HCT116 (cell line): ENCODE data around the gene MUC6. TPM values are rescaled to one million over a fixed set of nuclear protein-coding genes. Genes with fewer than 3 reads are reported as not detected.

Experiments
- ATAC-seq: fragments of 200-7000 bp; cut with Tn5 transposase; 2 replicates; pipeline ENCODE4 v1.9.1; 2020; ENCODE audit warnings: mild to moderate bottlenecking, moderate library complexity
- BruUV-seq: library from RNA; stranded (reverse); fragments of 400-500 nt; replicated peaks from 2 replicates; lab custom pipeline; 2021; lab: Mats Ljungman, UMichigan
- CTCF ChIA-PET: fragments of 300-600 bp; sonication (Branson Sonifier 250); formaldehyde crosslinking; loops from one replicate; lab custom pipeline; 2021; ENCODE audit warnings: antibody characterized with exemption; lab: Charles Lee
- POLR2A ChIA-PET: fragments of 300-600, 350-600 bp; sonication (Branson Sonifier 250); formaldehyde crosslinking; loops from one replicate; lab custom pipeline; 2021; ENCODE audit warnings: antibody characterized with exemption; lab: Charles Lee
- RAD21 ChIA-PET, 2 experiments: fragments of 300-600 bp; sonication (Branson Sonifier 250); formaldehyde crosslinking; loops; one replicate each; lab custom pipeline; 2023; ENCODE audit warnings: low total read pairs in 2 of 2; ENCODE audit not compliant: uncharacterized antibody in 2 of 2, unreplicated experiment in 2 of 2, low non-redundant PET in 1 of 2; lab: Charles Lee
- DNase-seq: peaks from one replicate; pipeline ENCODE4 v3.0.0-alpha.2; 2010; ENCODE audit warnings: low read depth, low spot score
- H2AFZ ChIP-seq: fragments of 200-600 bp; shearing (Covaris generic), sonication (generic); 2 replicates; pipeline ENCODE4 v1.6.1; 2017; ENCODE audit warnings: low read depth, mixed run types, mixed read lengths, antibody characterized with exemption, low read length; ENCODE audit not compliant: poor library complexity, severe bottlenecking
- H3K27ac ChIP-seq: 2 replicates; pipeline ENCODE4 v1.5.1; 2012; ENCODE audit warnings: low read depth, low read length
- H3K27me3 ChIP-seq: fragments of 200-600 bp; sonication (generic); 2 replicates; pipeline ENCODE4 v1.6.1; 2016; ENCODE audit warnings: mixed run types, low read length, mixed read lengths; ENCODE audit not compliant: insufficient read depth
- H3K36me3 ChIP-seq, 2 experiments: fragments of 200-500 bp in 1 of 2; fragments of 200-600 bp in 1 of 2; sonication (Bioruptor generic) in 1 of 2; sonication (generic) in 1 of 2; 2 replicates each; pipeline versions ENCODE4 v1.5.1 to v1.6.1; 2014 to 2016; ENCODE audit warnings: low read length in 2 of 2, inconsistent platforms in 1 of 2, mixed read lengths in 1 of 2, mixed run types in 1 of 2; ENCODE audit not compliant: insufficient read depth in 2 of 2, control insufficient read depth in 1 of 2
- H3K4me1 ChIP-seq, 2 experiments: fragments of 200-600 bp in 1 of 2; sonication (generic) in 1 of 2; 2 replicates each; pipeline versions ENCODE4 v1.5.1 to v1.6.1; 2012 to 2017; ENCODE audit warnings: low read length in 2 of 2, inconsistent platforms in 1 of 2, mild to moderate bottlenecking in 1 of 2, mixed read lengths in 1 of 2, mixed run types in 1 of 2, moderate library complexity in 1 of 2; ENCODE audit not compliant: insufficient read depth in 2 of 2, control insufficient read depth in 1 of 2
- H3K4me2 ChIP-seq: fragments of 200-600 bp; sonication (generic); 2 replicates; pipeline ENCODE4 v1.6.1; 2017; ENCODE audit warnings: mixed run types, low read length, mixed read lengths
- H3K4me3 ChIP-seq, 2 experiments: fragments of 200-600 bp in 1 of 2; sonication (generic) in 1 of 2; replicated peaks in 1 of 2; 2 replicates each; pipeline ENCODE4 v1.5.1; 2011 to 2016; ENCODE audit warnings: low read length in 2 of 2, control low read depth in 1 of 2, low read depth in 1 of 2, mild to moderate bottlenecking in 1 of 2, mixed read lengths in 1 of 2, mixed run types in 1 of 2
- H3K79me2 ChIP-seq: fragments of 200-600 bp; sonication (generic); 2 replicates; pipeline ENCODE4 v1.6.1; 2017; ENCODE audit warnings: mild to moderate bottlenecking, mixed run types, low read length, moderate library complexity, mixed read lengths; ENCODE audit not compliant: insufficient read depth
- H3K9ac ChIP-seq: fragments of 200-600 bp; sonication (generic); 2 replicates; pipeline ENCODE4 v1.6.1; 2016; ENCODE audit warnings: low read length, mixed read lengths
- H3K9me2 ChIP-seq: fragments of 200-600 bp; sonication (generic), shearing (Covaris generic); 2 replicates; pipeline ENCODE4 v1.6.1; 2017; ENCODE audit warnings: mixed run types, mild to moderate bottlenecking, moderate library complexity; ENCODE audit not compliant: insufficient read depth
- H3K9me3 ChIP-seq, 2 experiments: fragments of 200-500 bp in 1 of 2; fragments of 200-600 bp in 1 of 2; sonication (Bioruptor generic) in 1 of 2; sonication (generic) in 1 of 2; 2 replicates each; pipeline ENCODE4 v1.6.1; 2014 to 2017; ENCODE audit warnings: low read length in 2 of 2, mixed read lengths in 2 of 2, inconsistent platforms in 1 of 2, low read depth in 1 of 2, mild to moderate bottlenecking in 1 of 2, mixed run types in 1 of 2, moderate library complexity in 1 of 2; ENCODE audit not compliant: control insufficient read depth in 1 of 2, insufficient read depth in 1 of 2
- H4K20me1 ChIP-seq: fragments of 200-600 bp; sonication (generic), shearing (Covaris generic); 2 replicates; pipeline ENCODE4 v1.6.1; 2017; ENCODE audit warnings: mixed run types, mild to moderate bottlenecking, moderate library complexity; ENCODE audit not compliant: insufficient read depth
- ATF3 ChIP-seq: IDR thresholded peaks from 2 replicates; pipeline ENCODE4 v1.6.1; 2012
- CTCF ChIP-seq, 3 experiments: fragments of 200-600 bp in 1 of 3; sonication (generic) in 1 of 3; IDR thresholded peaks in 2 of 3; conservative IDR thresholded peaks in 1 of 3; 2 replicates each; pipeline ENCODE4 v1.5.1; 2012 to 2017; ENCODE audit warnings: low read depth in 2 of 3, low read length in 2 of 3, antibody characterized with exemption in 1 of 3, borderline replicate concordance in 1 of 3, control low read depth in 1 of 3, mild to moderate bottlenecking in 1 of 3, mixed read lengths in 1 of 3, mixed run types in 1 of 3, moderate library complexity in 1 of 3; ENCODE audit not compliant: insufficient read depth in 1 of 3
- EGR1 ChIP-seq: IDR thresholded peaks from 2 replicates; pipeline ENCODE4 v1.6.1; 2012; ENCODE audit warnings: low read depth
- EZH2 ChIP-seq: fragments of 200-600 bp; sonication (generic); IDR thresholded peaks from 2 replicates; pipeline ENCODE4 v1.6.1; 2017; ENCODE audit warnings: antibody characterized with exemption, mixed run types
- FOSL1 ChIP-seq: IDR thresholded peaks from 2 replicates; pipeline ENCODE4 v1.6.1; 2012; ENCODE audit warnings: low read depth
- JUND ChIP-seq: IDR thresholded peaks from 2 replicates; pipeline ENCODE4 v1.6.1; 2012
- MAX ChIP-seq: IDR thresholded peaks from 2 replicates; pipeline ENCODE4 v1.6.1; 2012
- RAD21 ChIP-seq: IDR thresholded peaks from 2 replicates; pipeline ENCODE4 v1.6.1; 2012; ENCODE audit warnings: low read depth, mild to moderate bottlenecking
- REST ChIP-seq: IDR thresholded peaks from 2 replicates; pipeline ENCODE4 v1.6.1; 2012; ENCODE audit warnings: low read depth
- SP1 ChIP-seq: IDR thresholded peaks from 2 replicates; pipeline ENCODE4 v1.6.1; 2012; ENCODE audit warnings: low read depth
- SRF ChIP-seq: IDR thresholded peaks from 2 replicates; pipeline ENCODE4 v1.6.1; 2012; ENCODE audit warnings: low read depth
- TCF7L2 ChIP-seq: IDR thresholded peaks from 2 replicates; pipeline ENCODE4 v1.7.0; 2011; ENCODE audit warnings: borderline replicate concordance, inconsistent platforms; ENCODE audit not compliant: insufficient read depth, insufficient read length; ENCODE audit errors: extremely low read depth
- YY1 ChIP-seq: IDR thresholded peaks from 2 replicates; pipeline ENCODE4 v1.6.1; 2011; ENCODE audit warnings: low read length, low read depth, moderate library complexity, mild to moderate bottlenecking; ENCODE audit not compliant: insufficient replicate concordance; ENCODE audit errors: extremely low read depth
- ZFX ChIP-seq: fragments of 450-650 bp; IDR thresholded peaks from 2 replicates; pipeline ENCODE4 v1.6.1; 2017
- ZNF274 ChIP-seq: fragments of 200-500 bp; sonication (Bioruptor generic); IDR thresholded peaks from 2 replicates; pipeline ENCODE4 v1.6.1; 2014; ENCODE audit warnings: mild to moderate bottlenecking, low read depth, low read length, inconsistent platforms
- intact Hi-C: fragments of 100-400 bp; cut with micrococcal nuclease; formaldehyde crosslinking; loops from 2 replicates; pipeline ENCODE4 v1.10.0; 2022
- total RNA-seq: library from RNA; stranded (reverse); gene quantifications from one replicate; pipeline ENCODE4 v1.2.1, GENCODE V29; 2021; ENCODE audit not compliant: unreplicated experiment

MUC6 gene
- total RNA-seq, 1 experiment from 2014 or later, result 0.02 TPM

GRCh38 chr11:1078191-1078601, 41.7 kb upstream of the MUC6 start:
- no peak overlapping the region for H3K4me2 ChIP-seq
- H2AFZ ChIP-seq, result no peak overlapping the region
- BruUV-seq, result no TSS peak
- no peaks in the 10 kb centered on the region for H3K9me3 ChIP-seq
- no peak overlapping the region for H3K4me3 ChIP-seq
- ChIA-PET POLR2A (no interaction called here), CTCF (no interaction called here), RAD21 (no interaction called here)
- H4K20me1 ChIP-seq, result no peaks in the 10 kb centered on the region
- DNase-seq (no peak), ATAC-seq (no peak)
- H3K27me3 ChIP-seq, result no peaks in the 10 kb centered on the region
- no peaks in the 10 kb centered on the region for H3K9me2 ChIP-seq
- H3K79me2 ChIP-seq, result no peaks in the 10 kb centered on the region
- no peak overlapping the region for H3K9ac ChIP-seq
- TF ChIP-seq RAD21 (no peak), SRF (no peak), REST (no peak), YY1 (no peak), ZFX (no peak), JUND (no peak), EZH2 (no peak), CTCF (IDR thresholded peaks at IDR 0.05 in 2 of 3, conservative IDR thresholded peaks at IDR 0.05 in 1 of 3; ENCODE audit: borderline replicate concordance in 1 of 3, insufficient read depth in 1 of 3, low read depth in 2 of 3, low read length in 2 of 3) (no peak), EGR1 (no peak), ZNF274 (no peak), ATF3 (no peak), MAX (no peak), SP1 (no peak), FOSL1 (no peak), TCF7L2 (no peak)
- H3K4me1 ChIP-seq, result peaks cover 7 to 12% of the 10 kb centered on the region in 2 experiments
- H3K36me3 ChIP-seq, result no peaks in the 10 kb centered on the region
- intact Hi-C loops, result no loop called here
- no peak overlapping the region for H3K27ac ChIP-seq
